HG03108 (cell line): ENCODE data around the gene HECW1.

ENCODE experiments used
- ATAC-seq: cut with Tn5 transposase; IDR thresholded peaks from one replicate; pipeline ENCODE4 v1.9.1; 2021; ENCODE audit warnings: moderate library complexity; ENCODE audit not compliant: unreplicated experiment

HECW1 gene

GRCh38 chr7:43528576-43529354 is 416.3 kb downstream of the HECW1 start:
- ATAC-seq: no peak

GRCh38 chr7:43530553-43531410 is 418.3 kb downstream of the HECW1 start:
- ATAC-seq: no peak

- ATAC-seq: no peak
Measured at GRCh38 chr7:43531700-43532099, 419.3 kb downstream of the HECW1 start.

GRCh38 chr7:43533801-43534479 is 421.5 kb downstream of the HECW1 start:
- ATAC-seq: no peak

- ATAC-seq: no peak
Measured at GRCh38 chr7:43535031-43535451, 422.6 kb downstream of the HECW1 start.

- ATAC-seq: no peak
Measured at GRCh38 chr7:43535810-43536585, 423.6 kb downstream of the HECW1 start.

GRCh38 chr7:43536773-43537172 is 424.3 kb downstream of the HECW1 start:
- ATAC-seq: no peak

- no peak for ATAC-seq
Measured at GRCh38 chr7:43537765-43538403, 425.4 kb downstream of the HECW1 start.

- ATAC-seq: no peak
Measured at GRCh38 chr7:43538404-43538771, 425.9 kb downstream of the HECW1 start.

- ATAC-seq: no peak
Measured at GRCh38 chr7:43540471-43540870, 428.0 kb downstream of the HECW1 start.

GRCh38 chr7:43542716-43543115 is 430.3 kb downstream of the HECW1 start:
- no peak for ATAC-seq

- ATAC-seq: no peak
Measured at GRCh38 chr7:43546231-43546630, 433.8 kb downstream of the HECW1 start.

- ATAC-seq: no peak
Measured at GRCh38 chr7:43550427-43550826, 438.0 kb downstream of the HECW1 start.

- ATAC-seq: no peak
Measured at GRCh38 chr7:43552122-43552521, 439.7 kb downstream of the HECW1 start.

- no peak for ATAC-seq
Measured at GRCh38 chr7:43553999-43554398, 441.6 kb downstream of the HECW1 start.

GRCh38 chr7:43554423-43554822 is 442.0 kb downstream of the HECW1 start:
- no peak for ATAC-seq

GRCh38 chr7:43557831-43558495 is 445.5 kb downstream of the HECW1 start:
- no peak for ATAC-seq

- ATAC-seq: no peak
Measured at GRCh38 chr7:43559171-43559945, 446.9 kb downstream of the HECW1 start.

GRCh38 chr7:43559946-43560335 is 447.5 kb downstream of the HECW1 start:
- no peak for ATAC-seq
